GM12873 (cell line): ENCODE results near the gene NIBAN1.

Experiments used
- TF ChIP-seq, protein P1 (sequence below): IDR thresholded peaks from 2 replicates; pipeline ENCODE4 v1.5.1; 2012; ENCODE audit warnings: low read depth, mild to moderate bottlenecking, moderate library complexity, low read length, control low read depth; ENCODE audit not compliant: insufficient read depth; ENCODE audit errors: missing control alignments

The NIBAN1 gene

DNA sequence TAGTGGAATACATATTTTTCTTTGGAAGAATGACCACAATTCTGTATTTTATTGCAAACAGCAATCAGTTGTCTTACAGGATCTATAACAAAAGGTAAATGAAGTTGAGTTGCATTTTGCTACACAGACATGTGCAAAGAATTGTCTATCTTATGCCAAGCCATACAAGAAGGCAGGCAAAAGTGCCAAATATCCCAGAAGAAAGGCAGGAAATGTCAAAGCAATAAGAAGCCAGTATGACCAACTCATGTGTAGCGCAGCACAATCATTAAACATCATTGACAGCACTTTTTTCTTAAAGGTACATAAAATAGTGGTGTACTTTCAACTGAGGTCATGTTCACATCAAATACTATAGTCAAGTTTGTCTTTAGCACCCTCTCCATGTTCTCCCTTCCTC lies 42.7 kb downstream of the NIBAN1 start:
- TF ChIP-seq, protein P1, sequence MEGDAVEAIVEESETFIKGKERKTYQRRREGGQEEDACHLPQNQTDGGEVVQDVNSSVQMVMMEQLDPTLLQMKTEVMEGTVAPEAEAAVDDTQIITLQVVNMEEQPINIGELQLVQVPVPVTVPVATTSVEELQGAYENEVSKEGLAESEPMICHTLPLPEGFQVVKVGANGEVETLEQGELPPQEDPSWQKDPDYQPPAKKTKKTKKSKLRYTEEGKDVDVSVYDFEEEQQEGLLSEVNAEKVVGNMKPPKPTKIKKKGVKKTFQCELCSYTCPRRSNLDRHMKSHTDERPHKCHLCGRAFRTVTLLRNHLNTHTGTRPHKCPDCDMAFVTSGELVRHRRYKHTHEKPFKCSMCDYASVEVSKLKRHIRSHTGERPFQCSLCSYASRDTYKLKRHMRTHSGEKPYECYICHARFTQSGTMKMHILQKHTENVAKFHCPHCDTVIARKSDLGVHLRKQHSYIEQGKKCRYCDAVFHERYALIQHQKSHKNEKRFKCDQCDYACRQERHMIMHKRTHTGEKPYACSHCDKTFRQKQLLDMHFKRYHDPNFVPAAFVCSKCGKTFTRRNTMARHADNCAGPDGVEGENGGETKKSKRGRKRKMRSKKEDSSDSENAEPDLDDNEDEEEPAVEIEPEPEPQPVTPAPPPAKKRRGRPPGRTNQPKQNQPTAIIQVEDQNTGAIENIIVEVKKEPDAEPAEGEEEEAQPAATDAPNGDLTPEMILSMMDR = no peak

DNA sequence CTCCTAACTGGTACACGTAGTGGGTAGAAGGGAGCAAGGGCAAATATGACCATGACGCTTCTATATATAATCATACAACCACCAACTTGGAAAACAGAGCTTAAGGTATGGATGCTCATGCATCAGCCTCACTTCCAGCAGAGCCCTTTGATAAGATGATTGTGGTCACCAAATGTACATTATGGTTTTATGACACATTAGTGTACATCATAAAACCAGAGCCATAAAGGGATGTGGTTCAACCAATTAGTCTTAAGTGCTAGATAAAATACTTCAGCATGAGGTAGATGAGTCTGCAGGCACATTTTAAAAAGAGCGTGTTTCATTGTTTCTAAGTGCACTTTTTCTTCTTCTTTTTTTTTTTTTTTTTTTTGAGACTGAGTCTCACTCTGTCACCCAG lies 43.7 kb downstream of the NIBAN1 start:
- TF ChIP-seq, protein P1 = no peak

DNA sequence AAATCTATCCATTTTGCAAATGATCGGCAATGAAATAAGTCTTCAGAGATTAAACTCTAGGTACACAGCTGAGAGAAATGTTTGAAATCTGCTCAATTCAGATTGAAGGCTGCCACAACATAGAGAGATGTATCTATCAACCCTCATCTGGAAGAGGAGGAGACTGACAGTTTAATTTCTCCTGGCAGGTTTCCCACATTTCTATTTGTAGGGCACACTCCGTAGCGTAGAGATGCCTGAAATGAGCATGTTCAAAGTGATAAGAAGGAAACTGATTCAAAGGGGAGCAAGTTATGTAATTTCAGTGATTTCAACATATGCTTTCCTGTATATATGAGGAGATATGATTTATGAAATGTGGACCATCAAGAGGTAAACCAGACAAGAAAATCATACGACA lies 44.1 kb downstream of the NIBAN1 start:
- TF ChIP-seq, protein P1 = no peak

GRCh38 chr1:184929711-184930202 lies 44.6 kb downstream of the NIBAN1 start:
- TF ChIP-seq, protein P1 = no peak

GRCh38 chr1:184928394-184928793 lies 45.9 kb downstream of the NIBAN1 start:
- TF ChIP-seq, protein P1 = no peak
